Breast epithelium (tissue), 4 donors: Measurements from ENCODE around the gene EZH2. TPM values are rescaled to one million over a fixed set of nuclear protein-coding genes. Genes with fewer than 3 reads are reported as not detected.

ENCODE experiments used
- DNase-seq, 2 donors: peaks; one replicate each; pipeline ENCODE4 v3.0.0-alpha.2; 2019; ENCODE audit warnings: low spot score in 2 of 2
- H3K27ac ChIP-seq, 2 donors: fragments of 200-600 bp; sonication (generic) in 1 of 2; one replicate each; pipeline ENCODE4 v1.5.1; 2016 to 2019; ENCODE audit warnings: mild to moderate bottlenecking in 1 of 2
- H3K27me3 ChIP-seq, 2 donors: fragments of 200-600 bp; sonication (generic) in 1 of 2; one replicate each; pipeline versions ENCODE4 v1.5.1 to v1.6.0; 2017 to 2019; ENCODE audit warnings: control low read depth in 1 of 2, mild to moderate bottlenecking in 1 of 2
- H3K36me3 ChIP-seq: fragments of 200-600 bp; one replicate; pipeline ENCODE4 v1.5.1; 2019
- H3K4me1 ChIP-seq, 2 donors: fragments of 200-600 bp; sonication (generic); one replicate each; pipeline ENCODE4 v1.5.1; 2016 to 2019; ENCODE audit warnings: control low read depth in 1 of 2
- H3K4me3 ChIP-seq, 3 donors: fragments of 200-600 bp; sonication (generic); 1 replicate in 2 of 3; 2 replicates in 1 of 3; pipeline ENCODE4 v1.5.1; 2016 to 2019; ENCODE audit warnings: mild to moderate bottlenecking in 3 of 3, moderate library complexity in 2 of 3
- H3K9me3 ChIP-seq, 2 donors: fragments of 200-600 bp; sonication (generic) in 1 of 2; one replicate each; pipeline ENCODE4 v1.5.1; 2016 to 2019; ENCODE audit warnings: control low read depth in 1 of 2
- CTCF ChIP-seq, 3 donors: fragments of 450-650 bp; IDR thresholded peaks; one replicate each; pipeline ENCODE4 v1.5.1; 2016 to 2017; ENCODE audit warnings: antibody characterized with exemption in 3 of 3, mild to moderate bottlenecking in 3 of 3, moderate library complexity in 3 of 3
- POLR2A ChIP-seq: fragments of 450-650 bp; IDR thresholded peaks from one replicate; pipeline ENCODE4 v1.6.1; 2016; ENCODE audit warnings: antibody characterized with exemption, mild to moderate bottlenecking, moderate library complexity
- POLR2AphosphoS5 ChIP-seq, 3 donors: sonication (generic); formaldehyde crosslinking; IDR thresholded peaks; one replicate each; pipeline ENCODE4 v1.6.1; 2017; ENCODE audit warnings: antibody characterized with exemption in 3 of 3
- intact Hi-C: fragments of 100-400 bp; cut with DNase I; formaldehyde crosslinking; loops from one replicate; pipeline ENCODE4 v1.15.1; 2023; ENCODE audit warnings: low total_unique reads
- total RNA-seq, 3 donors: library from RNA; depleted of rRNA; stranded (reverse); fragments of >200 nt; gene quantifications; one replicate each; pipeline ENCODE4 v1.1.0, GENCODE V29; 2016

Gene EZH2
- total RNA-seq, 3 donors from 2014 or later, result 2.1 to 4.8 (median 4.3) TPM

DNA sequence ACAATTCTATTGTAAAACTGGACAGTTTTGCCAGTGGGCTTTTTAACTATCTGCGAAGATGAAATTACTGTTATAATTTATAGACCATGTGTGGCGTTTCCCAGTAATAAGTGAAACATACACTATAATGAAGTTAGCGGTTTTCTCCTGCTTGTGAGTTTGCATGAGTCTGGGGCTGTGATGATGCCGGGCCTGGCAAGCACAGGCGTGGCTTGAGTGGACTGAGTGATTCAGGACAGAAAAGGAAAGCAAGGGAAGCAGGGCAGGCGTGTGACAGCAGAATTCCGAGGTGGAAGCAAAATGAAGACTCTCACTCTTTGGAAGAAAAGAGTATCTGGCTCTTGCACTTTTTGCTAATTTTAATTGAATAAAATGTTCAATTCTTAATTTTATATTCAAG lies 94.9 kb downstream of the EZH2 start:
- Histone ChIP-seq H3K36me3 (peaks cover 25% of the 10 kb centered on the region), H3K9me3 (no peaks in the 10 kb centered on the region), H3K27me3 (no peaks in the 10 kb centered on the region), H3K4me3 (no peak overlapping the region), H3K27ac (no peak overlapping the region), H3K4me1 (no peaks in the 10 kb centered on the region)
- DNase-seq, result no peak
- intact Hi-C loops, result no loop called here
- TF ChIP-seq POLR2A, result no peak
- TF ChIP-seq POLR2AphosphoS5 (IDR thresholded peaks at IDR 0.05), result no peak
- TF ChIP-seq CTCF (IDR thresholded peaks at IDR 0.05), result no peak

- no peak for DNase-seq
- intact Hi-C loops, result no loop called here
Measured at GRCh38 chr7:148787571-148788295, 96.4 kb downstream of the EZH2 start.

DNA sequence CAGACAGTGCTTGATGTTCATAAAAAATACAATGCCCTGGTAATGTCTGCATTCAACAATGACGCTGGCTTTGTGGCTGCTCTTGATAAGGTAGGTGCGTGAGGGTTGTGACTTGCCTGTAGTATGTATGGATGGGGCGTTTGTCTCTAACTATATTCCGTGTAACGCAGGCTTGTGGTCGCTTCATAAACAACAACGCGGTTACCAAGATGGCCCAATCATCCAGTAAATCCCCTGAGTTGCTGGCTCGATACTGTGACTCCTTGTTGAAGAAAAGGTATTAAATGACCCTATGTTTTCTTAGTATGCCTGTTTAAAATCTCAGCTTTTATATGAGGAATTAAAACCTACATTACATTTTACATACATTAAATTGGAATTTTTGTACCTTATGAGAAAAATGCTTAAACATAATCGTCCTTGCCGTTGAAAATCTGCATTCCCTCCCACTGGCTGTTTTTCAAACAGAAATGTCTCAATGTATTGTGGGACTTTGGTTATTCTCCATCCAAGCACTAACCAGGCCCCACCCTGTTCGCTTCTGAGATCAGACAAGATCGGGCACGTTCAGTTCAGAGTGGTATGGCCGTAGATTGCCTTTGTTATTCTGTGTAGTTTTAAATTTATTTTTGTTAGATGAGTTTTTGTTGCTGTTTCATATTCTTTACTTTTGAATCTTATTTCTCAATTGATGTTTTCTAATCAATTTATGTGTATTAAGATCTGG lies 100.1 kb downstream of the EZH2 start:
- Histone ChIP-seq H3K27me3 (no peaks in the 10 kb centered on the region), H3K36me3 (peaks cover 12% of the 10 kb centered on the region), H3K4me1 (no peaks in the 10 kb centered on the region), H3K27ac (no peak overlapping the region), H3K4me3 (no peak overlapping the region), H3K9me3 (no peaks in the 10 kb centered on the region)
- intact Hi-C loops, result no loop called here
- TF ChIP-seq POLR2AphosphoS5 (IDR thresholded peaks at IDR 0.05) (no peak), POLR2A (no peak), CTCF (IDR thresholded peaks at IDR 0.05) (no peak)
- DNase-seq, result no peak

More at GRCh38 chr7:148787571-148788295, 96.4 kb downstream of the EZH2 start:
- Histone ChIP-seq H3K27ac (no peak overlapping the region), H3K27me3 (no peaks in the 10 kb centered on the region), H3K36me3 (peaks cover 25% of the 10 kb centered on the region), H3K4me3 (no peak overlapping the region), H3K9me3 (no peaks in the 10 kb centered on the region), H3K4me1 (no peaks in the 10 kb centered on the region)
- TF ChIP-seq POLR2AphosphoS5 (IDR thresholded peaks at IDR 0.05) (no peak), CTCF (IDR thresholded peaks at IDR 0.05) (no peak), POLR2A (no peak)

DNA sequence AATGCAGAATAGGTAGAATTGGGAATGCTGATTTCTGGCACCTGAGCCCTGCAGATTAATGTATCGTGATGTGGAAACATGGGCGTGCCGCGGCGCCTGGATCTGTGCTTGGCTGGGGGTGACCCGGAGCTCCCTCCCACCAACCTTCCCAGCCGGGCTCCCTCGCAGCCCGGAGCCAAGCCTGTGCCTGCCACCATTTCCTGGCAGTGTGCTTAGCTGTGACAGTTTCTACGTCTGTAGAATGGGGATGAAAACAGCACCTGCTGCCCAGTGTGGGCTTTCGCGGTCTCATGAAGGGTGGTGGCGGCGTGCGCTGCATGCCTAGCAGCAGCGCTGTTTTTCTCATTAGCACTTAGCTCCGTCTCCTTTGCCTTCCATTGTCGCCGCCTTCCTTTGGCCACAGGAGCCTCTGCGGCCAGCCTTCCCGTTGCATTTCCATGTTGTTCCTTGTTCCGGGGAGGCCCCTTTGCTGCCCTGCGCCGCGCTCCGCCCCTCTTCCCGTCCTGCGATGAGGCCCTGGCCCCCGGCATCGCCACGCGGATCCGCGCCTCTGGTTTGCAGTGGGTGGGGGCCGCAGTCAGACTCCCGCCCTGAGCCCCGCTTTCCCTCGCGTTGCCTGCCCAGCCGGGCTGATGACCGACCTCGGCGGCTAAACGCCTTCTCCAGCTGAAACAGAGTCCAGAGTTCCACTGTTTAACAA lies 101.2 kb downstream of the EZH2 start:
- intact Hi-C loops, result no loop called here
- H3K36me3 ChIP-seq, result peaks cover 6% of the 10 kb centered on the region
- no peak overlapping the region for H3K27ac ChIP-seq
- TF ChIP-seq CTCF (IDR thresholded peaks at IDR 0.05) (no peak), POLR2AphosphoS5 (IDR thresholded peaks at IDR 0.05) (no peak)
- DNase-seq, result no peak
- peak overlapping the region in 1 of 3 donors; percentile 10 for H3K4me3 ChIP-seq
- H3K27me3 ChIP-seq, result no peaks in the 10 kb centered on the region
- no peaks in the 10 kb centered on the region for H3K4me1 ChIP-seq
- H3K9me3 ChIP-seq, result no peaks in the 10 kb centered on the region

- no peak for TF ChIP-seq CTCF (IDR thresholded peaks at IDR 0.05)
- no peak for TF ChIP-seq POLR2AphosphoS5 (IDR thresholded peaks at IDR 0.05)
- no peak for TF ChIP-seq POLR2A
- no peaks in the 10 kb centered on the region for H3K27me3 ChIP-seq
- H3K27ac ChIP-seq, result no peak overlapping the region
- H3K9me3 ChIP-seq, result no peaks in the 10 kb centered on the region
- DNase-seq, result no peak
- no peaks in the 10 kb centered on the region for H3K4me1 ChIP-seq
- H3K4me3 ChIP-seq, result no peak overlapping the region
- no peaks in the 10 kb centered on the region for H3K36me3 ChIP-seq
- intact Hi-C loops, result no loop called here
Measured at GRCh38 chr7:148774471-148774870, 109.6 kb downstream of the EZH2 start.
